HG02763 (cell line): Measurements from ENCODE around the gene MILR1.
A peak's percentile ranks its signal among the peaks of the same experiment; 100 is the strongest.

Experiments
- ATAC-seq: cut with Tn5 transposase; IDR thresholded peaks from one replicate; pipeline ENCODE4 v1.9.1; 2021; ENCODE audit warnings: mild to moderate bottlenecking, moderate library complexity; ENCODE audit not compliant: unreplicated experiment

The MILR1 gene

DNA sequence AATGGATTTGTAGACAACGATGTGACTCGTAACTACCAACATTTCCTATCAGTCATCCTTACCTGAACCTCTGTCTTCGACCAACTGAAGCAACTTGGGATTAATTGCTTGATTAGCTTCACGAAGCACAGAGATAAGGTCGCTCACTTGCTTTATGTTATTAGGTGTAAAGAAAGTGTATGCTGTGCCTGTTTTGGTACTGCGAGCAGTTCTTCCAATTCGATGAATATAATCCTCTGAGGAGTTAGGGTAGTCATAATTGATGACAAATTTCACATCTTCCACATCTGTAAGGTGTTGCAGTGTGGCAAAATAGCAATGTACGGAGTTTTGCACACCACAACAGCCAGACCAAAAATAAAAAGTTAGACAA is 51.6 kb downstream of the MILR1 start:
- no peak for ATAC-seq

- no peak for ATAC-seq
Measured at GRCh38 chr17:64500862-64501765, 52.2 kb downstream of the MILR1 start.

GRCh38 chr17:64502021-64502420 is 53.1 kb downstream of the MILR1 start:
- no peak for ATAC-seq

GRCh38 chr17:64502809-64503208 is 53.9 kb downstream of the MILR1 start:
- no peak for ATAC-seq

- ATAC-seq, result no peak
Measured at GRCh38 chr17:64503341-64503740, 54.4 kb downstream of the MILR1 start.

GRCh38 chr17:64503821-64504768 is 55.2 kb downstream of the MILR1 start:
- ATAC-seq, result no peak

GRCh38 chr17:64504769-64505339 is 55.9 kb downstream of the MILR1 start:
- ATAC-seq, result no peak

GRCh38 chr17:64505340-64506200 is 56.7 kb downstream of the MILR1 start:
- peak; percentile 20 for ATAC-seq

- peak; percentile 47 for ATAC-seq
Measured at GRCh38 chr17:64506201-64506575, 57.3 kb downstream of the MILR1 start, which contains the start of gene DDX5. TSS of gene DDX5 (minus strand) at chr17:64506289. CDS start at chr17:64506119, 170 bp downstream.

GRCh38 chr17:64506576-64507412 is 57.9 kb downstream of the MILR1 start, which contains the start of gene CEP95:
TSS of gene CEP95 (plus strand) at chr17:64506977. CDS start at chr17:64507098, 121 bp downstream.
- peak; percentile 61 for ATAC-seq

DNA sequence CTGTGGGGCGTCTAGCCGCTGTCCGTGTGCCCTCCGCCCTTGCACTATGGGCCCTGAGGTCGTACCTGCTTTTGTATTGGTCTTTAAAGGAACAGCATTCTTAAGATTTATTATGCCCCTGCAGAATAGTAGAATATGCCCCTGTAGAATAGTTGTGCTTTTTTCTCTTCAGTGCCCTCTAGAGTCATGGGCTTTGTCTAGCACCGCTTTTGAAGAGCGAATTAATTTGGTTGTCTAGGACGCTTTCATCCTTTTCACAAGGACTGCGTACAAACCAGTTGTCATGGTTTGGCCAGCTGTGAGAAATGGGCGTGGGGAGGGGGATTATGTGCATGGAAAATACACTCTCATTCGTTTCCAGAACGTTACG is 58.5 kb downstream of the MILR1 start:
- ATAC-seq, result peak; percentile 18

DNA sequence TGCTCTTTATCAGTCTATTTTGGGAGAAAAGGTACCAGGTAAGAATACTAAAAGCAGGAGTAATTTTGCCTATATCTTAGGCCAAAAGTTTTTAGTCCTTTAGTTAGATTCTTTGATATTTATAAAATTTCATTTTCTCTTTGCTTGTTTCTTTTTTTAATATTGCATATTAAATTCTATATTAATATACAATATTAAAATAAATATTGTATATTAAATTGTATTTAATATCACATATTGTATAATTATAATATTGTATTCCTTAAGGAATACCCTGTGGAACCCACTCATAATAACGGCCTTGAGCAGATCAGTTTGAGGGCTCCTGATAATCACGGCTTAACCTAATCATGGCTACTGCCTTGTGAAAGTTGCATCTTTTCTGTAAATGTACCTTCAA is 59.8 kb downstream of the MILR1 start:
- ATAC-seq, result no peak

- ATAC-seq, result no peak
Measured at GRCh38 chr17:64509179-64509578, 60.3 kb downstream of the MILR1 start.

GRCh38 chr17:64515419-64515818 is 66.5 kb downstream of the MILR1 start:
- ATAC-seq, result no peak

GRCh38 chr17:64515829-64516228 is 66.9 kb downstream of the MILR1 start:
- no peak for ATAC-seq
